ENCODE results near the gene ING5.

DNA sequence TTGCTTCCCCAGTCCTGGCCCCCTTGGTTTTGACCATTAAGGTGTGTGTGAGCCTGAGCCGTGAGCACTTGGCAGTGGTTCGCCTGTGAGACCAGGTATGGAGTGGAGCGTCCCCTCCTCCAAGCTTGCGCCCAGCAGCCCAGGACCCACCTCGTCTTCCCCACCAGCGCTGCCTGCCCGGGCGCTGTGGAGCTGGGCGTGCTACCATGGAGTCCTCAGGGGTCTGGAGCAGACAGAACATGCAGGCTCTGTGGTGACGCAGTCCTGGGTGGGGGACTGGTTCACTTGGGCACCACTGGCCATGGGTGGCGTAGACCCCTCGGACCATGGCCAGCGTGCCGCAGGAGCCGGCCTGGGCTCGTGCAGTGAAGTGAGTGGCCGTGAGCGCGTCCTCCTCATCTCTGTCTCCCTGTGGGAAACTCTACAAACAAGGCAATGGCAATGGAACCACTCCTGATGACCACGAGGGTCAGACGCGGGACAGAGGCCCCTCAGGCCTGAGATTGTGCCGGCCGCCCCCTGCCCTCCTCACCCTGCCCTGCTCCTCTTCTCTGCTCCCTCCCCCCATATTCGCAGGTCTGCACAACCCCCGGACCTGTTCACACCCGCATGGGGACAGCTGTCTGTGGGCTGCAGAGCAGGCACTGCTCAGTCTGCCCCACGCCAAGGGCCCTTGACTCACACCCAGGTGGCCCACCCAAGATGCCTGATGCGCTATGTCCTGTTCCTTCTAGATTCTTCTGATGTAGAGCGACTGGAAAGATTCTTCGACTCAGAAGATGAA lies 30.2 kb upstream of the ING5 start:
- TF ChIP-seq CTCF (IDR thresholded peaks at IDR 0.05) (no peak), POLR2AphosphoS5 (IDR thresholded peaks at IDR 0.05; ENCODE audit: low read depth, low read length) (no peak), TCF7L2 (IDR thresholded peaks at IDR 0.05; ENCODE audit: low read depth, low read length) (no peak)

Measured in Panc1 (cell line).